Spleen (tissue), 11 donors: ENCODE data around the gene ZNF451. TPM values are rescaled to one million over a fixed set of nuclear protein-coding genes. Genes with fewer than 3 reads are reported as not detected.

ENCODE experiments used
- DNase-seq: peaks from one replicate; pipeline ENCODE4 v3.0.0-alpha.2; 2020
- H3K27ac ChIP-seq, 8 donors: fragments of 200-600 bp; sonication (generic) in 7 of 8; 1 replicate in 4 of 8; 2 replicates in 4 of 8; pipeline versions ENCODE4 v1.5.0 to v1.8.0; 2016 to 2021; ENCODE audit warnings: inconsistent platforms in 4 of 8, mild to moderate bottlenecking in 4 of 8, moderate library complexity in 1 of 8
- H3K27me3 ChIP-seq, 7 donors: fragments of 200-600 bp; sonication (generic) in 6 of 7; replicated peaks in 1 of 7; 1 replicate in 4 of 7; 2 replicates in 3 of 7; pipeline versions ENCODE4 v1.5.0 to v1.8.0; 2016 to 2021; ENCODE audit warnings: inconsistent platforms in 3 of 7, mild to moderate bottlenecking in 1 of 7
- H3K36me3 ChIP-seq, 6 donors: fragments of 200-600 bp; sonication (generic) in 5 of 6; 1 replicate in 4 of 6; 2 replicates in 2 of 6; pipeline versions ENCODE4 v1.5.0 to v1.8.0; 2016 to 2021; ENCODE audit warnings: inconsistent platforms in 2 of 6
- H3K4me1 ChIP-seq, 6 donors: fragments of 200-600 bp; sonication (generic) in 5 of 6; 1 replicate in 3 of 6; 2 replicates in 3 of 6; pipeline versions ENCODE4 v1.5.0 to v1.8.0; 2016 to 2021; ENCODE audit warnings: inconsistent platforms in 3 of 6
- H3K4me3 ChIP-seq, 8 donors: fragments of 200-600 bp; sonication (generic) in 7 of 8; 1 replicate in 4 of 8; 2 replicates in 4 of 8; pipeline versions ENCODE4 v1.5.0 to v1.8.0; 2016 to 2021; ENCODE audit warnings: inconsistent platforms in 4 of 8, mild to moderate bottlenecking in 4 of 8, moderate library complexity in 2 of 8
- H3K9me3 ChIP-seq, 8 donors: fragments of 200-600 bp; sonication (generic) in 7 of 8; 1 replicate in 4 of 8; 2 replicates in 4 of 8; pipeline versions ENCODE4 v1.5.0 to v1.8.0; 2016 to 2021; ENCODE audit warnings: inconsistent platforms in 4 of 8
- POLR2A ChIP-seq, 3 donors: fragments of 450-650 bp; IDR thresholded peaks; one replicate each; pipeline ENCODE4 v1.5.1; 2017; ENCODE audit warnings: antibody characterized with exemption in 3 of 3, mild to moderate bottlenecking in 1 of 3
- POLR2AphosphoS5 ChIP-seq, 3 donors: sonication (generic); formaldehyde crosslinking; IDR thresholded peaks; one replicate each; pipeline ENCODE4 v1.5.1; 2017; ENCODE audit warnings: antibody characterized with exemption in 3 of 3
- WGBS, 5 donors: extraction: QIAGEN DNeasy Blood & Tissue Kit in 3 of 5; methylation state at CpG; one replicate each; pipeline versions ENCODE4 v1.1.5 to v1.1.7; 2013 to 2018; 5-methylcytosine and 5-hydroxymethylcytosine counted together
- intact Hi-C: fragments of 100-400 bp; cut with DNase I; formaldehyde crosslinking; loops from one replicate; pipeline ENCODE4 v1.15.0; 2023; ENCODE audit warnings: low total_unique reads
- polyA plus RNA-seq, 3 donors: library from polyadenylated mRNA; stranded (reverse); fragments of 200-250 nt; gene quantifications; one replicate each; pipeline ENCODE4 v1.2.1, GENCODE V29; 2013
- total RNA-seq, 7 donors: library from RNA; depleted of rRNA in 3 of 7; stranded (reverse); fragments of >200 nt in 3 of 7; fragmentation: NEBNext Ultra II Directional in 4 of 7; extraction: Animal tissue kit (Norgen Biotek cat#: 25700) in 4 of 7; gene quantifications; one replicate each; pipeline versions ENCODE4 v1.1.0 to v1.2.1, GENCODE V29; 2016 to 2021
- TF ChIP-seq, protein P1 (sequence below), 11 experiments: fragments of 200-600 bp in 7 of 11; fragments of 450-650 bp in 4 of 11; sonication (generic) in 4 of 11; IDR thresholded peaks in 8 of 11; conservative IDR thresholded peaks in 3 of 11; 1 replicate in 7 of 11; 2 replicates in 4 of 11; pipeline versions ENCODE4 v1.4.0 to v1.8.0; 2016 to 2021; ENCODE audit warnings: antibody characterized with exemption in 11 of 11, inconsistent platforms in 4 of 11, mild to moderate bottlenecking in 1 of 11
- donor health status: healthy with polysubstance abuse.
- donor health status: DM: no; HTN: no; CAD: no; lungs with moderate emphysema.
- donor health status: DM: no; HTN: no; CAD: no.
- donor health status: Bipolar disorder and iron deficiency.
- donor health status: healthy.
- donor health status: DM: no; HTN: no; CAD: no.
- donor health status: DM: yes; HTN: yes; CAD: no.

Gene ZNF451
- total and polyA plus RNA-seq, 10 donors, result 11.1 to 117 (median 72.1) TPM

DNA sequence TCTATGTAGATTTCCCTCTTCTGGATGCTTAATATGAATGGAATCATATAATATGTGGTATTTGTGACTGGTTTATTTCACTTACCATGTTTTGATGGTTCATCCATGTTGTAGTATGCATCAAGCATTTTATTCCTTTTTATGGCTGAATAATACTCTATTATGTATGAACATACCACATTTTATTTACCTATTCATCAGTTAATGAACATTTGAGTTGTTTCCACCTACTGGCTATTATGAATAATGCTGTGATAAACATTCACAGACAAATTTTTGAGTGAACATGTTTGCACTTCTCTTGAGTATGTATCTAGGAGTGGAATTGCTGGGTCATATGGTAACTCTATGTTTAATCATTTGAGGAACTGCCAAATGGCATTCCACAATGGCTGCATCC is 14.9 kb upstream of the ZNF451 start:
- no peak overlapping the region for H3K27ac ChIP-seq
- no peaks in the 10 kb centered on the region for H3K27me3 ChIP-seq
- TF ChIP-seq, protein P1, sequence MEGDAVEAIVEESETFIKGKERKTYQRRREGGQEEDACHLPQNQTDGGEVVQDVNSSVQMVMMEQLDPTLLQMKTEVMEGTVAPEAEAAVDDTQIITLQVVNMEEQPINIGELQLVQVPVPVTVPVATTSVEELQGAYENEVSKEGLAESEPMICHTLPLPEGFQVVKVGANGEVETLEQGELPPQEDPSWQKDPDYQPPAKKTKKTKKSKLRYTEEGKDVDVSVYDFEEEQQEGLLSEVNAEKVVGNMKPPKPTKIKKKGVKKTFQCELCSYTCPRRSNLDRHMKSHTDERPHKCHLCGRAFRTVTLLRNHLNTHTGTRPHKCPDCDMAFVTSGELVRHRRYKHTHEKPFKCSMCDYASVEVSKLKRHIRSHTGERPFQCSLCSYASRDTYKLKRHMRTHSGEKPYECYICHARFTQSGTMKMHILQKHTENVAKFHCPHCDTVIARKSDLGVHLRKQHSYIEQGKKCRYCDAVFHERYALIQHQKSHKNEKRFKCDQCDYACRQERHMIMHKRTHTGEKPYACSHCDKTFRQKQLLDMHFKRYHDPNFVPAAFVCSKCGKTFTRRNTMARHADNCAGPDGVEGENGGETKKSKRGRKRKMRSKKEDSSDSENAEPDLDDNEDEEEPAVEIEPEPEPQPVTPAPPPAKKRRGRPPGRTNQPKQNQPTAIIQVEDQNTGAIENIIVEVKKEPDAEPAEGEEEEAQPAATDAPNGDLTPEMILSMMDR (IDR thresholded peaks at IDR 0.05 in 8 of 11, conservative IDR thresholded peaks at IDR 0.05 in 3 of 11), result no peak
- TF ChIP-seq POLR2AphosphoS5 (IDR thresholded peaks at IDR 0.05) (no peak), POLR2A (IDR thresholded peaks at IDR 0.05) (no peak)
- intact Hi-C loops, result no loop called here
- H3K4me1 ChIP-seq, result no peaks in the 10 kb centered on the region
- peaks cover 0 to 11% (median 5%) of the 10 kb centered on the region in 8 donors for H3K9me3 ChIP-seq
- no peak for DNase-seq
- peaks cover 0 to 8% (median 0%) of the 10 kb centered on the region in 6 donors for H3K36me3 ChIP-seq
- no peak overlapping the region for H3K4me3 ChIP-seq

DNA sequence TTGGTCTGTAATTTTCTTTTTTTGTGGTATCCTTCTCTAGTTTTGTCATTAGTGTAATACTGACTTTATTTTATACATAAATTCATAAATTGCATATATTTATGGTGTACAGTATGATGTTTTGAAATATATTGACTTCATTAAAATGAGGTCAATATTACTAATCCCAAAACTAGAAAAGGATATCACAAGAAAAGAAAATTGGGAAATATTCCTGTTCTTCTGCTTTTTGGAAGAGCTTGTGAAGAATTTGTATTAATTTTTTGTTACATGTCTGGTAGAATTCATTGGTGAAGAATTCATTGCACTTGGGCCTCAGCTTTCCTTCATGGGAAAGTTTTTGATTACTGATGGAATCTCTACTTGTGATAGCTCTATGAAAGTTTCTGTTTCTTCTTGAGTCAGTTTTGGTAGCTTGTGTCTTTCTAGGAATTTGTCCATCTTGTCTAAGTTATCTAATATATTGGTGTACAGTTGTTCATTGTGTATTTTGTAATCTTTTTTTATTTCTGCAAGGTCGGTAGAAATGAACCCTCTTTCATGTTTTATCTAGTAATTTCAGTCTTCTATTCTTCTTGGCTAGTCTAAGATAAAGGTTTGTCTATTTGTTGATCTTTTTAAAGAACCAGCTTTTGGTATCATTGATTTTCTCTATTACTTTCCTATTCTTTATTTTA is 11.3 kb upstream of the ZNF451 start:
- peaks cover 0 to 6% (median 0%) of the 10 kb centered on the region in 6 donors for H3K36me3 ChIP-seq
- intact Hi-C loops, result no loop called here
- TF ChIP-seq POLR2AphosphoS5 (IDR thresholded peaks at IDR 0.05) (no peak), POLR2A (IDR thresholded peaks at IDR 0.05) (no peak)
- TF ChIP-seq, protein P1 (IDR thresholded peaks at IDR 0.05 in 8 of 11, conservative IDR thresholded peaks at IDR 0.05 in 3 of 11), result no peak
- H3K4me1 ChIP-seq, result no peaks in the 10 kb centered on the region
- H3K4me3 ChIP-seq, result no peak overlapping the region
- peaks cover 0 to 18% (median 10%) of the 10 kb centered on the region in 8 donors for H3K9me3 ChIP-seq
- no peak for DNase-seq
- H3K27ac ChIP-seq, result no peak overlapping the region
- H3K27me3 ChIP-seq, result no peaks in the 10 kb centered on the region
- 89 to 98% (median 94%) methylated on average over 1 of the region's 1 CpG for WGBS, 5 donors

DNA sequence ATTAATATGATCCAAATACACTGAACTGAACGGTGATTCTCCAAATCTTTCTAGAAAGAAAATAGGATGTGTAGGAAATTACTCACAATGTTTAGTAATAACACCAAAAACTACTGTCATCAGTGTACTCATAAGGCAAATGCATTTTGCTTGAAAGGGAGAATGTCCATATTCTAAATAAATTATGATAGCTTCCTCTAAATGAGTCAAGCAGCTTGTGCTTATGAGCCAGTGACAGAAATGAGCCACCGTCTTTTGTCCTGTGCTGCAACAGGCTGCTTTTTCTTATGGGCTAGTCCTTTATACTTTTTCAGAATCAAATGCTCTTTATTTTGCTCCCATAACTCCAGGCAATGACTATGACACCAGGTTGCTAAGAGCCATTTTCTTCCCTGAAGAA is 4.5 kb upstream of the ZNF451 start:
- TF ChIP-seq, protein P1 (IDR thresholded peaks at IDR 0.05 in 8 of 11, conservative IDR thresholded peaks at IDR 0.05 in 3 of 11), result no peak
- no peak for TF ChIP-seq POLR2A (IDR thresholded peaks at IDR 0.05)
- no peak for TF ChIP-seq POLR2AphosphoS5 (IDR thresholded peaks at IDR 0.05)
- H3K36me3 ChIP-seq, result no peaks in the 10 kb centered on the region
- H3K27me3 ChIP-seq, result no peaks in the 10 kb centered on the region
- peaks cover 0 to 9% (median 6%) of the 10 kb centered on the region in 6 donors for H3K4me1 ChIP-seq
- H3K4me3 ChIP-seq, result no peak overlapping the region
- no peak overlapping the region for H3K27ac ChIP-seq
- no peak for DNase-seq
- intact Hi-C loops, result no loop called here
- 73 to 94% (median 84%) methylated on average over 2 of the region's 2 CpGs for WGBS, 5 donors
- H3K9me3 ChIP-seq, result peaks cover 0 to 3% (median 1%) of the 10 kb centered on the region in 8 donors

DNA sequence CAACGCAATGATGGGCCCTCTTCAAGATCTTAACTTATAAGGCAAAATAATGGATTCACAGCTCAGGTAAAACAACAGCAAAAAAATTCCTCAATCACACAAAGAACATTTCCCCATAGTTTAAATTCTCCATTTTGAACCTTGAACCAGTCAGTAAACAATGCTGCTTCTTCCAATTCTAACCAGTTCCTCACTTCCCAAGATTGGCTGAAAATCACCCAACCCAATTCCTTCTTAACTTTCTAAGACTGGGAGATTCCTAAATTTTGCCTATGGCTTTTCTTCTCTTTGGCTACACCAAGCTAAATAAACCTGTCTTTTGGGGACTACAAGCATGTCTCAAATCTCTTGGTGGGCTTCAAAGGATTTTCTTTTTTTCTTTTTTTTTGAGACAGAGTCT is 3.1 kb upstream of the ZNF451 start:
- H3K4me3 ChIP-seq, result no peak overlapping the region
- intact Hi-C loops, result no loop called here
- DNase-seq, result no peak
- peaks cover 5 to 15% (median 12%) of the 10 kb centered on the region in 6 donors for H3K4me1 ChIP-seq
- peaks cover 0 to 1% (median 0%) of the 10 kb centered on the region in 6 donors for H3K36me3 ChIP-seq
- no peaks in the 10 kb centered on the region for H3K9me3 ChIP-seq
- H3K27me3 ChIP-seq, result no peaks in the 10 kb centered on the region
- H3K27ac ChIP-seq, result no peak overlapping the region
- 95 to 97% (median 97%) methylated on average over 1 of the region's 1 CpG for WGBS, 5 donors
- TF ChIP-seq POLR2AphosphoS5 (IDR thresholded peaks at IDR 0.05) (no peak), POLR2A (IDR thresholded peaks at IDR 0.05) (no peak)
- TF ChIP-seq, protein P1 (IDR thresholded peaks at IDR 0.05 in 8 of 11, conservative IDR thresholded peaks at IDR 0.05 in 3 of 11), result no peak
